BJ (cell line): ENCODE measurements around the gene CRKL. TPM values are rescaled to one million over a fixed set of nuclear protein-coding genes. Genes with fewer than 3 reads are reported as not detected.

Source experiments
- CTCF ChIA-PET: fragments of 350-600 bp; formaldehyde crosslinking; extraction: SDS; loops from one replicate; lab custom pipeline; 2021; ENCODE audit warnings: antibody characterized with exemption, inconsistent platforms; lab: Yijun Ruan, JAX
- POLR2A ChIA-PET: fragments of 300-600 bp; sonication (Branson Sonifier 250); formaldehyde crosslinking; extraction: SDS; loops from one replicate; lab custom pipeline; 2021; ENCODE audit warnings: antibody characterized with exemption; lab: Charles Lee
- DNase-seq: peaks from one replicate; pipeline ENCODE4 v3.0.0-alpha.2; 2011; ENCODE audit warnings: low read depth
- H3K27me3 ChIP-seq: 2 replicates; pipeline ENCODE4 v1.6.0; 2011; ENCODE audit warnings: low read length; ENCODE audit not compliant: control insufficient read depth, insufficient read depth
- H3K36me3 ChIP-seq: 2 replicates; pipeline ENCODE4 v1.5.1; 2011; ENCODE audit warnings: low read length; ENCODE audit not compliant: control insufficient read depth, insufficient read depth
- H3K4me3 ChIP-seq: 2 replicates; pipeline ENCODE4 v1.5.1; 2011; ENCODE audit warnings: low read depth, mild to moderate bottlenecking, control low read depth, low read length
- polyA plus RNA-seq: library from polyadenylated mRNA; depleted of rRNA; stranded (reverse); fragments of >200 nt; gene quantifications from 2 replicates; pipeline ENCODE4 v1.2.3, GENCODE V29; 2011
- TF ChIP-seq, protein P1 (sequence below): IDR thresholded peaks from 2 replicates; pipeline ENCODE4 v1.5.1; 2011; ENCODE audit warnings: low read depth, mild to moderate bottlenecking, control low read depth, inconsistent platforms, low read length, moderate library complexity; ENCODE audit not compliant: insufficient read depth

Gene CRKL
- polyA plus RNA-seq, 1 experiment, result 14.7 TPM

DNA sequence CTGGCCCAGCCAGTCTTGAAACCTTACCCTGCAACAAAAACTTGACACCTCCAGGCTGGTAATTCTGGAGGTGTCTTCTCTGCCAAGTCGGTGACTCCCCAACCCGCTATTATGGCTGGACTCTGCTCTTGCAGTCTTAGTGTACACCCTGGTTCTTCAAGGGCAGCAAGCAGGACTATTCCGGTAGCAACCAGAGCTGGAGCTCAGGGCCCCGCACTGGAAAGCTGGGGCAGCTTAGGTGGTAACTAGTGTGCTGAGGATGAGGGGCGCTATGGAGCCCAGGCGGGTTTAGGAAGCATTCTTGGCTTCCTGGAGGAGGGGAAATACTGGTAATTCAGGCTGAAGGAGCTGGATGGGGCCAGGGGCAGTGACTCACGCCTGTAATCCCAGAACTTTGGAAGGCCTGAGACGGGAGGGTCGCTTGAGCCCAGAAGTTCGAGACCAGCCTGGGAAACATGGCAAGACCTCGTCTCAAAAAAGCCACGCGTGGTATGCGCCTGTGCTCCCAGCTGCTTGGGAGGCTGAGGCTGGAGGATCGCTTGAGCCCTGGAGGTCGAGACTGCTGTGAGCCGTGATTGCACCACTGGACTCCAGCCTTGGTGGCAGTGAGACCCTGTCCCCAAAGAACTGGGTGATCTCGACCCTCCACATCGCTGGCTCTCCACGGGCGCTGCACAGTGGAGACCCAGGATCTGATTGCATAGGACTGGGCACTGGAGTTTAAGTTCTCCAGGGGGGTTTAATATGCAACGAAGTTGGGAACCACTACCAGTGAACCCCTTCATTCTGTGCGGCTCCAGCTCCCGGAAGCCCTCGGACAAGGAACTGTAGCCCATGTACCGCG is 39.3 kb downstream of the CRKL start:
- Histone ChIP-seq H3K36me3 (peaks cover 3% of the 10 kb centered on the region), H3K4me3 (peak overlapping the region; percentile 63), H3K27me3 (no peaks in the 10 kb centered on the region)
- ChIA-PET POLR2A (interaction anchor here (0.6 kb wide), 1 partner anchor 71 kb away, joined by 9 read pairs; no protein-coding TSS in a partner anchor), CTCF (interaction anchor here (0.8 to 7.2 kb wide), 4 partner anchors 19 to 146 kb away, joined by 3 to 36 read pairs (median 8); partner anchors contain the start of gene CRKL)
- TF ChIP-seq, protein P1, sequence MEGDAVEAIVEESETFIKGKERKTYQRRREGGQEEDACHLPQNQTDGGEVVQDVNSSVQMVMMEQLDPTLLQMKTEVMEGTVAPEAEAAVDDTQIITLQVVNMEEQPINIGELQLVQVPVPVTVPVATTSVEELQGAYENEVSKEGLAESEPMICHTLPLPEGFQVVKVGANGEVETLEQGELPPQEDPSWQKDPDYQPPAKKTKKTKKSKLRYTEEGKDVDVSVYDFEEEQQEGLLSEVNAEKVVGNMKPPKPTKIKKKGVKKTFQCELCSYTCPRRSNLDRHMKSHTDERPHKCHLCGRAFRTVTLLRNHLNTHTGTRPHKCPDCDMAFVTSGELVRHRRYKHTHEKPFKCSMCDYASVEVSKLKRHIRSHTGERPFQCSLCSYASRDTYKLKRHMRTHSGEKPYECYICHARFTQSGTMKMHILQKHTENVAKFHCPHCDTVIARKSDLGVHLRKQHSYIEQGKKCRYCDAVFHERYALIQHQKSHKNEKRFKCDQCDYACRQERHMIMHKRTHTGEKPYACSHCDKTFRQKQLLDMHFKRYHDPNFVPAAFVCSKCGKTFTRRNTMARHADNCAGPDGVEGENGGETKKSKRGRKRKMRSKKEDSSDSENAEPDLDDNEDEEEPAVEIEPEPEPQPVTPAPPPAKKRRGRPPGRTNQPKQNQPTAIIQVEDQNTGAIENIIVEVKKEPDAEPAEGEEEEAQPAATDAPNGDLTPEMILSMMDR, result no peak
- no peak for DNase-seq

DNA sequence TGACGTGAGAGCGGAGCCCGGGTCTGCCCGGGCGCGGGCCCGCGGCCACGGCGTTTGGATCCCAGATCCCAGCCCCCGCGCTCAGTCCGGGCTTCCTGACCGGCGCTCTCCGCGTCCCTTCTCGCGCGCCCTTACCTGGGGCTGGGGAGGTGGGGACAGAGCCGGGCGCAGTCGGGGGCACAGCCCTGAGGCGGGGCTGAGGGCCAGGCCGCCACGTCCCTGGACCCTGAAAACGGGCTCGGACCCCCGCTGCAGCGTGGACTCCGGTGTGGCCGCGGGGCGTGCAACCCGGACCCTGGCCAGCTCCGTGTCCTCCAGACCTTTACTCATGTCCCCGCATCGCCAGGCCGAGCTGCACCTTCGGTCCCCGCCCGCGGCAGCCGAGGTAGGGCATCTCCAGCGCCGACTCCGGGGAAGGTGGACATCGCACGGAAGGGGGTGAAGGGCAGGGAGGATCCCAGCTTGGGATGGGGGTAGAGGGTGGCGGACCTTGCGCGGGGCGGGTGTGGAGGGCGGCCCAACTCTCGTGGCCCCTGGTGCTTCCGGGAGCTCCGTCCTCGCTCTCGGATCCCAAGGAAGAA is 40.0 kb downstream of the CRKL start:
- Histone ChIP-seq H3K36me3 (peaks cover 2% of the 10 kb centered on the region; the same call in 1 of the 2 replicates), H3K27me3 (no peaks in the 10 kb centered on the region), H3K4me3 (peak overlapping the region; percentile 63)
- ChIA-PET POLR2A (interaction anchor here (0.6 to 0.9 kb wide), 3 partner anchors 15 to 72 kb away, joined by 3 to 10 read pairs (median 9); no protein-coding TSS in a partner anchor), CTCF (interaction anchor here (0.7 to 7.2 kb wide), 7 partner anchors 15 to 72 kb away, joined by 3 to 36 read pairs (median 6); partner anchors contain the start of gene CRKL)
- no peak for DNase-seq
- TF ChIP-seq, protein P1, result 0 out of 2 replicates have a peak, but pooled peaks have one; percentile 3

DNA sequence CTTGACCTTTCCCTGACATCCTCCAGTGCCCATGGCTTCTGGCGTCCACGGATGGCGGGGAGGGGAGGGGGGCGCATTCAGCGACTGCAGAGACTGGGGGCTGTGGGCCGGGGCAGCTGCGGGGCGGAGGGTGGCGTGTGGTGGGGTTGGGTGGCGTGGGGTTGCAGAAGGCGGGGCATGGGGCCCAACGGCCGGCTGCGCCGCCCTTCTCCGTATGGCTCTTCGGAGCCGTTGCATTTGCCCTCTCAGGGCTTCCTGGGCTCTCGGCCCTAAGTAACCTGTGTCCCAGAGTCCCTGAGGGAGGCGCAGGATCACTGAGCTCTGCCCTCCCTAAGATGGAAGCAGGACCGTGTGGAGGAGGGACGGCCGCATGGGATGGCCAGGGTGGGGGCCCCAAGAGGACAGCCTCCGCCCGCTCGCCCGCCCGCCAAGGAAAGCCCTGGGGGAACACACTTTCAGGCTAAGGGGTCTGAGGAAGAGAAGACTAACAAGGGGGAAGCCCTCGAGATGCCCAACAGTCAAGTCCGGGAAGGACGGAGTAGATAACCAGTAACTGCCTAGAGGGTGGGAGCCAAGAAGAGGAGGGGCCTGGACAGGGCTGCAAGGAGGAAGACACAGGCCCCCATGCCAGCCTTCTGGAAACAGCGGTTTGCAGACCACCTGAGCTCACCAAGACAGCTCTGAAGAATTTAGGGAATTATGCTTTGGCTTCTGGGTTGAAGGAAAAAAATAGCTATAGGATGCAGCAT is 40.6 kb downstream of the CRKL start:
- Histone ChIP-seq H3K27me3 (no peaks in the 10 kb centered on the region), H3K36me3 (no peaks in the 10 kb centered on the region), H3K4me3 (peak overlapping the region; percentile 63)
- no peak for DNase-seq
- TF ChIP-seq, protein P1, result no peak
- POLR2A ChIA-PET, result interaction anchor here (0.5 to 0.9 kb wide), 4 partner anchors 16 to 72 kb away, joined by 3 to 10 read pairs (median 6); no protein-coding TSS in a partner anchor
- CTCF ChIA-PET, result interaction anchor here (0.6 to 7.2 kb wide), 9 partner anchors 14 to 679 kb away, joined by 3 to 36 read pairs (median 5); partner anchors contain the start of gene CRKL

DNA sequence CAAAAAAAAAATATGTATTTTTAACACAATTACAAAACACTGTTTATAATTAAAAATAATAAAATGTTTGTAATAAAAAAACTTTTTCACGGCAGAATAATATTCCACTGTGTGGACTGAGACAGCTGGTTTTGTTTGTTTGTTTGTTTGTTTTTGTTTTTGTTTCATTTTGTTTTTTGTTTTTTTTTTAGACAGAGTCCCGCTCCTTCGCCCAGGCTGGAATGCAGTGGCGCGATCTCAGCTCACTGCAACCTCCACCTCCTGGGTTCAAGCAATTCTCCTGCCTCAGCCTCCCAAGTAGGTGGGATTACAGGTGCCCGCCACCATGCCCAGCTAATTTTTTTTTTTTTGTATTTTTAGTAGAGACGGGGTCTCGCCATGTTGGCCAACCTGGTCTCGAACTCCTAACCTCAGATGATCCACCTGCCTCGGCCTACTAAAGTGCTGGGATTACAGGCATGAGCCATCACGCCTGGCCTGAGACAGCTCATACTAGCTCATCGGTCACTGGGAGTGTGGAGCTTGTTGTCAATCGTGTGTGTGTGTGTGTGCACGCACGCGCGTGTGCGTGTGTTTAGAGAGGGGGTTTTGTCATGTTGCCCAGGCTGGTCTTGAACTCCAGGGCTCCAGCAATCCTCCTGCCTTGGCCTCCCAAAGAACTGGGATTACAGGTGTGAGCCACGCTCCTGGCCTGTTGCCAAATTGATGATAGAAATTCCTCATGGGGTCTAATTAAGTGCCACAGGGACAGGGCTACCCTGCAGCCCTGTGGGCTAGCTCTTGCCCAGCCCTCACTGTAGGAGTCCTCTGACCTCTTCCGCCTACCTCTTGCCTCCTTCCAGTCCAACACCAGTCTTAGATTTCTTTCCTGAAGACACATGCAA is 42.6 kb downstream of the CRKL start:
- POLR2A ChIA-PET, result no interaction called here
- CTCF ChIA-PET, result interaction anchor here (1.8 to 2.9 kb wide), 3 partner anchors 22 to 74 kb away, joined by 4 to 12 read pairs (median 10); partner anchors contain the start of genes CRKL and LZTR1
- TF ChIP-seq, protein P1, result no peak

More for the DNA sequence above, 42.6 kb downstream of the CRKL start:
- no peak for DNase-seq
- H3K36me3 ChIP-seq, result no peaks in the 10 kb centered on the region
- H3K4me3 ChIP-seq, result no peak overlapping the region
- H3K27me3 ChIP-seq, result no peaks in the 10 kb centered on the region
